ENCODE data around the gene KBTBD6.
"Not testable (repeated sequence)": the region's sequence is repeated elsewhere in the genome, so short reads cannot be mapped to it uniquely, and the experiment has no call there.

The KBTBD6 gene, protein sequence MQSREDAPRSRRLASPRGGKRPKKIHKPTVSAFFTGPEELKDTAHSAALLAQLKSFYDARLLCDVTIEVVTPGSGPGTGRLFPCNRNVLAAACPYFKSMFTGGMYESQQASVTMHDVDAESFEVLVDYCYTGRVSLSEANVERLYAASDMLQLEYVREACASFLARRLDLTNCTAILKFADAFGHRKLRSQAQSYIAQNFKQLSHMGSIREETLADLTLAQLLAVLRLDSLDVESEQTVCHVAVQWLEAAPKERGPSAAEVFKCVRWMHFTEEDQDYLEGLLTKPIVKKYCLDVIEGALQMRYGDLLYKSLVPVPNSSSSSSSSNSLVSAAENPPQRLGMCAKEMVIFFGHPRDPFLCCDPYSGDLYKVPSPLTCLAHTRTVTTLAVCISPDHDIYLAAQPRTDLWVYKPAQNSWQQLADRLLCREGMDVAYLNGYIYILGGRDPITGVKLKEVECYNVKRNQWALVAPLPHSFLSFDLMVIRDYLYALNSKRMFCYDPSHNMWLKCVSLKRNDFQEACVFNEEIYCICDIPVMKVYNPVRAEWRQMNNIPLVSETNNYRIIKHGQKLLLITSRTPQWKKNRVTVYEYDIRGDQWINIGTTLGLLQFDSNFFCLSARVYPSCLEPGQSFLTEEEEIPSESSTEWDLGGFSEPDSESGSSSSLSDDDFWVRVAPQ

GRCh38 chr13:41132512-41133152 lies at the start of gene KBTBD6:
Gene KBTBD6 (minus strand): TSS chr13:41132802. CDS start chr13:41132511, 291 bp downstream.
- peak; percentile 99 for DNase-seq

GRCh38 chr13:41182231-41182630 lies 49.6 kb upstream of the KBTBD6 start:
- DNase-seq: no peak

GRCh38 chr13:41179593-41180250 lies 47.1 kb upstream of the KBTBD6 start:
- DNase-seq: no peak

GRCh38 chr13:41178040-41178439 lies 45.4 kb upstream of the KBTBD6 start:
- DNase-seq: no peak

- no peak for DNase-seq
Measured at GRCh38 chr13:41177616-41178015, 45.0 kb upstream of the KBTBD6 start.

GRCh38 chr13:41175576-41175975 lies 43.0 kb upstream of the KBTBD6 start:
- DNase-seq: not testable (repeated sequence)

DNA sequence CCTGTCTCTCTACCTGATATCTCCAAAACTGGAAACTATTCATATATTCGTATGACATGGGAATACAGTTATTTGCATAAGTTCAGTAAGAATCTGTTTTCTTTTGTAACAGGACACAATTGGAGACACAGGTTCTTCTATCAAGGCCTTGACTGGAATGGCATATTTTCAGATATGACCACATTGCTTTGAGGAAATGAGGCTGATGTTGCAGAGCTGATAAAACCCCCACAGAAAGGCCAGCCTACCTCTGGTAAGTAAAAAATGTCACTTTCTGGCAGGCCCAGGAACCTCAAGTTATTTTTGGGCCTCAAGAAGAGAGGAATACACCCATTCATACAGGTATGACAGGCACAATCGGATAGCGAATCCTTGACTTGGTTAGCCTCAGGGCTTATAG lies 29.5 kb upstream of the KBTBD6 start:
- DNase-seq: no peak

GRCh38 chr13:41159174-41159573 lies 26.6 kb upstream of the KBTBD6 start:
- DNase-seq: no peak

DNA sequence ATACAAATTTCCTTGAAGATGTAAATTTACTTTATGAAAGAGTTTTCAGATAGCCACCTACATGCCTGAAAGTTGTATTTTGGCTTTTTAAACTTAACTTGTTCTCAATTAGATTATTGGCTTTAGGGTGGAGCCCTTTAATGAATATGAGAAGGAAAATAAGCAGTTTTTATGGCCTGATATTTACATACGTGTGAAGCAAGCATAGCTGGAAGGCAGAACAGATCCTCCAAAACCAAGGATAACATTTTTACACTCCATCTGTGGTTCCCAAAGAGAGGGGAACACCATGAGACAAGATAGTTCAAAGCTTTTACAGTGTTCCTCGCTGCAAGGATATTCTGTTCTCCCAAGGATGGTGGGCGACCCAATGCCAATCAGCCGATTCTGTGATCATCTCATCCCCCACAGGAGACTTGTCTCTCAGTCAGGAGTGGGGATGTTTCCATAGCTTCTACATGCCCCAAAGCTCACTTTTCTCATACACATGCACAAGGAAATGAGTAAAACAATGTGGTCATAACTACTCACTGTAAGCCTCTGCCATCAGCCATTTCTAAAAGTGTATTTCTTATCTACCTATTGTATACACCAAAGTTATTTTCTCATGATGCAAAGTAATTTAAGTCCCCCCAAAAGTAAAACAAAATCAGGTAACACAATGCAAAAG lies 24.6 kb upstream of the KBTBD6 start:
- DNase-seq: no peak

DNA sequence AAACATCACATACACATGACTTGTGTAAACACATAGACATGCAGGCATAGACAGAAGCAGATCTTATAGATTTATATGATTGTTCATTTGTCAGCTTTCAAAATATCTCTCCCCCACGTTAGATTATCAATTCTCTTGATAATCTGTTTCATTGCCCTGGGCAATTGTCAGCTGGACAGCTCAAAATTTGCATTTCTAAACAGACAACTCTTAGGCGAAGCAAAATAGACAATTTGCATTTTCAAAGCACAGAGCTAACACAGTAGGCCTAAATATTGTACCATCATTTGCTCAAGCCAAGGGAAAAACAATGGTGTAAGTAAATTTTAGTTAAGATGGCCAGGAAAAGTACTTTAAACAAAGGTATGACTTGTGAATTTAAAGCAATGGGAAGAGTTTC lies 24.0 kb upstream of the KBTBD6 start:
- DNase-seq: no peak

- no peak for DNase-seq
Measured at GRCh38 chr13:41154042-41154441, 21.4 kb upstream of the KBTBD6 start.

- DNase-seq: no peak
Measured at GRCh38 chr13:41152005-41152404, 19.4 kb upstream of the KBTBD6 start.

DNA sequence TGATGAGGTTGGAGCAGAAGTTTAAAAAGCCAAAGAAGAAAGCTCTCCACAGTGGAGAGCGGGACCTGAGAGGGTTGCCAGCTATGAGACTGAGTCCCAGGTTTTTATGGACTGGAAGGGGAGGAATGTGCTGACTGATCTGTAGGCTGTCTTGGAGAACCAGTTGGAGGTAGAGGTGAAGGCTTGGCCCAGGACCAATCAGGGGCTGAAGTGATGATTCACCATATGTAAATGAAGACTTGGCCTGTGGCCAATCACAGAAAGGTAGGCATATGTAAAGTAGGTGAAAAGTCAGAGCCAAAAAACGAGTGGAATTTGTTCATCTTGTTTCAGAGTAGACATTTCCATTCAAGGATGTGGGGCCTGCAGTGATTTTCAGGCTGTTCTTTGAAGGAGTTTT lies 17.5 kb upstream of the KBTBD6 start:
- DNase-seq: no peak

DNA sequence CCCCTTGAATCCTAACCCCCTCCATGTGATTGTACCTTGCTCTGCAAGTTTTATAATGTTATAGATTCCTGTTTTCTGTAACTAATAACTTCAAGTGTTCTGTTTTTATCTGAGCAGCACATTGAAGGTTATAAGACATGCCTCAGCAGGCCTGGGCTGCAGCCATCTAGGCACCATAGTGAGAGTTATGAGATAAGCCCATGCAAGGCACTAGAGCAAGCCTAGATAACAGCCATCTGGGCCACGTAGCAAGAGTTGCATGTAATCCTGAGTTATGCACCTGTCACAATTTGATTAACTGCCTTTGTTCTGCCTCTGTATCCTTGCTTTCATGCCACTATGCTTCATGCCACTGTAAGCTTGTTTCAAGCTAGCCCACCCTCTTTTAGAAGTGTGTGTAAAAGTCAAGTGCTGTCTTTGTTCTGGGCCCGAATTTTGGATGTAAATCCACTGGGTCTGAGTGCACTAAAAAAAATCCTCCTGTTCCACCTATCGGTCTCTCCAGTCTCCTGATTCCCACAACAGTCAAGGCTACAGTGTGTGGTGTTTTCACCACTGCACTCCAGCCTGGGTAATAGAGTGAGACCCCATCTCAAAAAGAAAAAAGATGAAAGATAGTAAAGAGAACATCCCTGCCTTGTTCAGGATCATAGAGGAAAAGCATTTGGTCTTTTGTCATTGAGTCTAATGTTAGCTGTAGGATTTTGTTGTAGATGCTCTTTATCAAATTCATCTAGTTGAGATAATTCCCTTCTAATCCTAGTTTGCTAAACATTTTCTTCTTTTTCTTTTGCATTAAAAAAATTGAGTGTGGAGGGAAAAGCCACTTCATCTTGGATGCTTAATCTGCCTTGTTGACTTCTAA lies 16.0 kb upstream of the KBTBD6 start:
- no peak for DNase-seq

- DNase-seq: no peak
Measured at GRCh38 chr13:41145136-41145908, 12.7 kb upstream of the KBTBD6 start.

DNA sequence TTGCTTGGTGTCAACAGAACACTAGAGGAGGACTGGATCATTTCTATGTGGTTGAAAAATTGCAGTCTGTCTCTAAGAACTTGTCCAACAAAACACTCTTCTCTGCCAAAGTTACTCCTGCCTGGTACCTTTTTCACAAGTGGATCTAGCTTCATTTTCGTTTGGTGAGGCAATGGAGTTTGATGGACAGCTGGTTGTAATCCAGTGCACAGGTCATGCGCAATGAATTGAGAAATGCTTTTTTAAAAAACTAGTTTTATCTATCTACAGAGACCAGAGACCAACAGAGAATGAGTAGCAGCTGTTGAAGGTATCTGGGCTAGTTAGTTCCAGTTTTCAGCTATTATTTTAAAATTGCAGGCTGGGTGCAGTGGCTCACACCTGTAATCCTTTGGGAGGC lies 12.0 kb upstream of the KBTBD6 start:
- DNase-seq: no peak

DNA sequence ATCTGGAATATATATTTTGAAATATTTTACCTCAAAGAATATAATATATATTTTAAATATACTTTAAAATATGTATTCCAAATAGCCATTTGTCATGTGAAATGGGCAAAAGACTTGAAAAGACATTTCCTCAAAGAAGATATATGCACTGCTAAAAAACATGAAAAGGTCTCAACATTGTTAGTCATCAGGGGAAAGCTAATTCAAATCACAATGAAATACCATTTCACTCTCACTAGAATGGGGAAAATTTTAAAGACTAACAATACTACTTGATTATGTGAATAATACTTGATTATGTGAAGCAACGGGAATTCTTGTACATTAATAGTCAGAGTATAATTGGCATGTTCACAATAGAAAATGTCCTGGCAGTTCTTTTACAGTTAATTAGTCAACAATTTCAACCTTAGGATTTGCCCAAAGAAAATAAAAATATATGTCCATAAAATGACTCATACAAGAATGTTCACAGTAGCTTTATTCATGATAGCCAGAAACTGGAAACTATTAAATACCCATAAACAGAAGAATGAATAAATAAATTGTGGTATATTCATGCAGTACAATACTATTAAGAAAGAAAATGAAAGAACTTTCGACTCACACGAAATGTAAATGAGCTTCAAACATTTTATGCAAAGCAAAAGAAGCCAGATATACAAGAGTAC lies 6.8 kb upstream of the KBTBD6 start:
- DNase-seq: peak; percentile 11

- peak; percentile 71 for DNase-seq
Measured at GRCh38 chr13:41137951-41138350, 5.3 kb upstream of the KBTBD6 start.

DNA sequence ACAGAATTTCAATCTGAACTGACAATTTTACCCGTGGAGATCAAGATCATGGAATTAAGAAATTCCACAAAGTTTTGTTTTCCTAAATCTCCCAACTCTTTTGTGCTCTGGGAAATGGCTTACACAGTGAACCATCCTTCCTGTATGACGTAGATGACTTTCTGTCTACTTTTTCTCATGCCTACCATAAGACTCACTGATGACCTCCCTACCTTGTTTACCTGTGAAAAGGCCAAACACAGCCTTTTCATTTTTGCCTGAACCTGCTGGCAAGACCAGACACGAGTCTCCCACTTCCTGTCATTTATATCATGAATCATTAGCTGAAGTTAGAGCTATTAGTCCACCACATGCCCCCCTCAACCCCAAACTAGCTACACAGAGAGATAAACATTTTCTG lies 4.6 kb upstream of the KBTBD6 start:
- DNase-seq: peak; percentile 26

- no peak for DNase-seq
Measured at GRCh38 chr13:41136396-41137031, 3.9 kb upstream of the KBTBD6 start.

All from kidney glomerular epithelial cell (primary cell).